ENCODE data around the gene PRSS38.

The PRSS38 gene

DNA sequence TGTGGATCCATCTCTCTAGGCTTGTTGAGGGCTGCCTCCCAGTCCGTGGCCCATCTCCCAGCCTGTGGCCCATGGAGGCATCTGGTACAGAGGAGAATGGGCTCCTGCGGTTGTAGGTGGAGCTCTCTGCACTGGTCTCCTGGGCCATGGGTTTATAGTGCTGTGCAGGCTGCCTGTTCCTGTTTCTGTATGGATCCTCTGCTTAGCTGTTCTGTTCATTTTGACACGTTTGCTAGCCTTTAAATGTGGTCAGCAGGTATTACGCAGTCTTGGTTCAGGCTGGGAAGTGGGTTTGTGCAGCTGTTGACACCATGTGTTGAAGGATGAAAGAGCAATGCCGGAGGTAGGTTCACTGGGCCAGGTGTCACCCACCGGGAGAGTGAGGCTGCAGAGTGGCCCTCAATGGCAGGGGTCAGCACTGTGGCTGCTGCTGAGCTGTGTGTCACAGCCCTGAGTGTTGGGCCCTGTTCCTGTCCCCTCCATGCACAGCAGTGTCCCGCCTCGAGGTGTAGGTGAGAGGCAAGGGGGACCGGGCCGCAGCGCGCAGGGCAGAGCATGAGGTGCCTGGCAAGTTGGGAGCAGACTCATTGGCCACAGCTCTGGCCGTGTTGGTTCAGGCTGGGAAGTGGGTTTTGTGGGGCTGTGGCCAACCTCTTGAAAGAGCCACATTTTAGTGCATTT is 41.3 kb upstream of the PRSS38 start:
- Histone ChIP-seq H3K9ac (no peak overlapping the region), H3K36me3 (ENCODE audit: insufficient read depth) (0 out of 2 replicates have a peak, but pooled peaks cover 3% of the 10 kb centered on the region), H3K4me1 (ENCODE audit: low read depth, poor library complexity, severe bottlenecking) (no peaks in the 10 kb centered on the region), H3K27me3 (ENCODE audit: insufficient read depth, low read depth) (no peaks in the 10 kb centered on the region), H3K27ac (no peak overlapping the region), H2AFZ (ENCODE audit: low read depth) (no peak overlapping the region), H3K4me2 (no peak overlapping the region), H3K79me2 (ENCODE audit: insufficient read depth, low read depth) (no peaks in the 10 kb centered on the region), H4K20me1 (ENCODE audit: insufficient read depth) (no peaks in the 10 kb centered on the region), H3K4me3 (IDR thresholded peaks at IDR 0.05; ENCODE audit: insufficient read depth, low read depth, low read length) (no peak overlapping the region)
- TF ChIP-seq, protein P1, sequence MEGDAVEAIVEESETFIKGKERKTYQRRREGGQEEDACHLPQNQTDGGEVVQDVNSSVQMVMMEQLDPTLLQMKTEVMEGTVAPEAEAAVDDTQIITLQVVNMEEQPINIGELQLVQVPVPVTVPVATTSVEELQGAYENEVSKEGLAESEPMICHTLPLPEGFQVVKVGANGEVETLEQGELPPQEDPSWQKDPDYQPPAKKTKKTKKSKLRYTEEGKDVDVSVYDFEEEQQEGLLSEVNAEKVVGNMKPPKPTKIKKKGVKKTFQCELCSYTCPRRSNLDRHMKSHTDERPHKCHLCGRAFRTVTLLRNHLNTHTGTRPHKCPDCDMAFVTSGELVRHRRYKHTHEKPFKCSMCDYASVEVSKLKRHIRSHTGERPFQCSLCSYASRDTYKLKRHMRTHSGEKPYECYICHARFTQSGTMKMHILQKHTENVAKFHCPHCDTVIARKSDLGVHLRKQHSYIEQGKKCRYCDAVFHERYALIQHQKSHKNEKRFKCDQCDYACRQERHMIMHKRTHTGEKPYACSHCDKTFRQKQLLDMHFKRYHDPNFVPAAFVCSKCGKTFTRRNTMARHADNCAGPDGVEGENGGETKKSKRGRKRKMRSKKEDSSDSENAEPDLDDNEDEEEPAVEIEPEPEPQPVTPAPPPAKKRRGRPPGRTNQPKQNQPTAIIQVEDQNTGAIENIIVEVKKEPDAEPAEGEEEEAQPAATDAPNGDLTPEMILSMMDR (conservative IDR thresholded peaks at IDR 0.05; ENCODE audit: low read depth, low read length), result no peak

DNA sequence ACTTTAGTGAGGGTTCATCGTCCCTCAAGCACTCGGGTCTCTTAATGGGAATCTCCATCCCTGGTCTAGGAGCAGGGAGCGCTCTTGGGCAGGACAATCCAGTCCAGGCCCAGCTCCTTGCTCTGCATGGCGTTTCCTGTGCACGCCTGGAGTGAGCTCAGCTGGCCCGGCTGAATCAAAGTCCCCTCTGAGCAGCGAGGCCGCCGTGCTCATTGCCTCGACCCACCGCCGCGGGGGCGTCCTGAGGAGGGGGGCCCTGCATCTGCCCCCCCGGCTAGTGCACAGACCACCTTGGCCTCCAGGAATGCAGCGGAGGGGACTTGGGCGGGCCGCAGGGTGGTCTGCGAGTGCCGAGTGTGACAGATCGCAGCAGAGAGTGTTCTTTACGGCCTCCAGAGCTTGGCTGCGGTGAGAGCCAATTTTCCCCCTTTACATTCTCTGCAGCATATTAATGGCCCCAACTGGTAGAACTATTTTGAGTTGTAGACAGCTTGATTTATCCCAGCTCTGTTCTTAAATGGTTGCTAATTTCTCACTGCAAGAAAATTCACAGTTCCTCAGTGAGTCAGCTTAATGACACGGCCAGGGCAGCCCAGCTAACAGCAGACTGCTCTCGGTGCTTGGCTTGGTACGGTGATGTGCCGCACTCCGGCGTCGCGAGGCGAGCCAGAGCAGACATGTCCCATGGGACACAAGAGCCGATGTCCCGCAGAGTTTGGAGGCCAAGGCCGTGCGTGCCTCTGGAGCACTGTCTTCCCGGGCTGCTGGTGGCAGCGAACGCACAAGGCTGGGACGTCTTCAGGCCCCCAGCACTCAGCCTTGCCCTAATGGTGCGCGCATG is 40.4 kb upstream of the PRSS38 start:
- Histone ChIP-seq H2AFZ (ENCODE audit: low read depth) (no peak overlapping the region), H3K27ac (no peak overlapping the region), H3K27me3 (ENCODE audit: insufficient read depth, low read depth) (no peaks in the 10 kb centered on the region), H3K4me2 (no peak overlapping the region), H3K9ac (no peak overlapping the region), H3K79me2 (ENCODE audit: insufficient read depth, low read depth) (no peaks in the 10 kb centered on the region), H4K20me1 (ENCODE audit: insufficient read depth) (no peaks in the 10 kb centered on the region), H3K4me1 (ENCODE audit: low read depth, poor library complexity, severe bottlenecking) (no peaks in the 10 kb centered on the region), H3K36me3 (ENCODE audit: insufficient read depth) (0 out of 2 replicates have a peak, but pooled peaks cover 3% of the 10 kb centered on the region), H3K4me3 (IDR thresholded peaks at IDR 0.05; ENCODE audit: insufficient read depth, low read depth, low read length) (no peak overlapping the region)
- TF ChIP-seq, protein P1 (conservative IDR thresholded peaks at IDR 0.05; ENCODE audit: low read depth, low read length), result no peak

DNA sequence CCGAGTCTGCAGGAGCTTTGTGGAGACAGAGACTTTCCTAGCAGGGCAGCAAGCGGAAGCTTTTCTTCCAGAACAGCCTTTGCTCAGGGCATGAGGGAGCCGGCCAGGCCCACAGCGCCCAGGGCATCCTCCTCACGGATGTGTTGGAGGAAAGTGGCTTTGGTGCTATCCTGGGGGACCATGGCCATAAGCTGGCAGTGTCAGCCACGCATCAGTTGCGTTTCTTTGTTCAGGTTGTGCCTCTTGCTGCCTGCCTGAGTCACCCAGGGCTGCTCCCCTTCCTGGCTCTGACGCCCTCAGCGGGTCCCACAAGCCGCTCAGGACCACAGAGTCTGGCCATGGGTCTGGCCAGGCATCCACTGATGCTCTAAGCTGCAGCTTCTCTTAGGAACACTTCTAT is 39.6 kb upstream of the PRSS38 start:
- H3K4me3 ChIP-seq (IDR thresholded peaks at IDR 0.05; ENCODE audit: insufficient read depth, low read depth, low read length), result no peak overlapping the region
- H3K27ac ChIP-seq, result no peak overlapping the region
- H3K4me2 ChIP-seq, result no peak overlapping the region
- no peaks in the 10 kb centered on the region for H3K79me2 ChIP-seq (ENCODE audit: insufficient read depth, low read depth)
- H3K9ac ChIP-seq, result no peak overlapping the region
- no peak overlapping the region for H2AFZ ChIP-seq (ENCODE audit: low read depth)
- H3K27me3 ChIP-seq (ENCODE audit: insufficient read depth, low read depth), result no peaks in the 10 kb centered on the region
- H4K20me1 ChIP-seq (ENCODE audit: insufficient read depth), result no peaks in the 10 kb centered on the region
- H3K36me3 ChIP-seq (ENCODE audit: insufficient read depth), result 0 out of 2 replicates have a peak, but pooled peaks cover 3% of the 10 kb centered on the region
- TF ChIP-seq, protein P1 (conservative IDR thresholded peaks at IDR 0.05; ENCODE audit: low read depth, low read length), result no peak
- H3K4me1 ChIP-seq (ENCODE audit: low read depth, poor library complexity, severe bottlenecking), result no peaks in the 10 kb centered on the region

DNA sequence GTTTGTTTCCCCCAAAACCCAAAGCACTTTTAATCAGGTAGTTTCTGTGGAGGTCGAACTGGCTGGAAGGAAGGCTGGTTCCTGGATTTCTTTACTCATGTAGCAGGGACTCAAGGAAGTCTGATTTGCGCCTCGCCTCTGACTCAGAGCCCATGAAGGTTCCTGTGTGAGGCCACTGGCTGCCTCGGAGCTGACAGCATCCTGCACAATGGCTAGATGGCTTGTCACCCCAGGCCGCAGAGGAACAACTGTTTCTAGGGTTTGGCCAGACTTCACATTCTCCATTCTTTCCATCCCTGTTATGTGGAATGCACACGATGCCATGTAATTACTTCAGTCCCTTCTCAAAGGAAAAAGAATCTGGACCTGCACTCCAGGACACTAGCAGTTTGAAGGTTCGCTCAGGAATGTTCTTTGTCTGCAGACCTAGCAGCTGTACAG is 39.1 kb upstream of the PRSS38 start:
- H3K4me2 ChIP-seq, result no peak overlapping the region

More for the DNA sequence above, 39.1 kb upstream of the PRSS38 start:
- Histone ChIP-seq H3K79me2 (ENCODE audit: insufficient read depth, low read depth) (no peaks in the 10 kb centered on the region), H2AFZ (ENCODE audit: low read depth) (no peak overlapping the region), H3K36me3 (ENCODE audit: insufficient read depth) (0 out of 2 replicates have a peak, but pooled peaks cover 3% of the 10 kb centered on the region), H3K27me3 (ENCODE audit: insufficient read depth, low read depth) (no peaks in the 10 kb centered on the region), H3K4me1 (ENCODE audit: low read depth, poor library complexity, severe bottlenecking) (no peaks in the 10 kb centered on the region), H3K9ac (no peak overlapping the region), H3K4me3 (IDR thresholded peaks at IDR 0.05; ENCODE audit: insufficient read depth, low read depth, low read length) (no peak overlapping the region), H3K27ac (no peak overlapping the region), H4K20me1 (ENCODE audit: insufficient read depth) (no peaks in the 10 kb centered on the region)
- TF ChIP-seq, protein P1 (conservative IDR thresholded peaks at IDR 0.05; ENCODE audit: low read depth, low read length), result no peak

Data from KMS-11 (cell line).